ENCODE measurements around the gene LHFPL3. TPM values are rescaled to one million over a fixed set of nuclear protein-coding genes. Genes with fewer than 3 reads are reported as not detected.

Gene LHFPL3
- total and polyA plus RNA-seq, 2 donors (not counting 1 experiment from before 2014, with no cell fraction given), result not detected

GRCh38 chr7:104296900-104297299 lies 31.5 kb upstream of the LHFPL3 start:
- no peak overlapping the region for H3K4me2 ChIP-seq (ENCODE audit: extremely low read depth, insufficient read depth, low read length)
- TF ChIP-seq EZH2 (IDR thresholded peaks at IDR 0.05; ENCODE audit: low read length, missing control alignments) (no peak), CTCF (conservative IDR thresholded peaks at IDR 0.05 in 1 of 2, IDR thresholded peaks at IDR 0.05 in 1 of 2; ENCODE audit: low read depth in 1 of 2, low read length in 2 of 2) (no peak)
- no peak overlapping the region for H3K27ac ChIP-seq (ENCODE audit: insufficient read depth, low read length)
- H3K4me1 ChIP-seq (ENCODE audit: control insufficient read depth, extremely low read depth, insufficient read depth, low read length), result no peaks in the 10 kb centered on the region
- no peak overlapping the region for H3K4me3 ChIP-seq (replicated peaks in 1 of 4; ENCODE audit: control extremely low read depth in 1 of 4, insufficient read depth in 1 of 4, low read depth in 3 of 4, low read length in 4 of 4)
- H4K20me1 ChIP-seq (ENCODE audit: control insufficient read depth, extremely low read depth, insufficient read depth, low read length), result no peaks in the 10 kb centered on the region
- H3K36me3 ChIP-seq (ENCODE audit: control insufficient read depth, insufficient read depth, low read length), result no peaks in the 10 kb centered on the region
- H2AFZ ChIP-seq (ENCODE audit: low read length), result no peak overlapping the region
- no peaks in the 10 kb centered on the region for H3K79me2 ChIP-seq (ENCODE audit: control insufficient read depth, insufficient read depth, low read length)
- H3K9me3 ChIP-seq (ENCODE audit: control insufficient read depth, insufficient read depth, low read depth, low read length), result no peaks in the 10 kb centered on the region
- no peaks in the 10 kb centered on the region for H3K27me3 ChIP-seq (ENCODE audit: control insufficient read depth, insufficient read depth, low read length)
- no peak overlapping the region for H3K9ac ChIP-seq (ENCODE audit: insufficient read depth, low read length)
- DNase-seq (ENCODE audit: low read depth in 2 of 2), result no peak

DNA sequence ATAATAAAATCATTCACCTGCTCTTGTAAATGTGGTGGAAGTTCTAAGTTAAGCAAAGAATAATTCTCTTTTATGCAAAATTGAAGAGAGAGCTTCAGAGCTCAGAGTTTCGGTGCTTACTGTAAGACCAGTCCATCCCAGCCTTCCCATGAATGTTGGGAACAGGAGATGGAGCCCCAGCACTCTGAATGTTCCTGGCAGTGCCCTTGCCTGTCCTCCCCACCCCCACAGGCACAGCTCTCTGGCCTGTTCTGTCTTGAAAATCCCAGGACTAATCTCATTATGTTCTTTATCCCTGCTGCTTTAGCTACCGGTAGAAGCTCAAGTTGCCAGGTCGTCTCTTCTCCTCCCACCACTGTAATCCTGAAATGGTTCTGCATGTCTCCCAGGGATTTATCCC lies 29.1 kb upstream of the LHFPL3 start:
- DNase-seq (ENCODE audit: low read depth in 2 of 2), result no peak
- no peak overlapping the region for H3K4me3 ChIP-seq (replicated peaks in 1 of 4; ENCODE audit: control extremely low read depth in 1 of 4, insufficient read depth in 1 of 4, low read depth in 3 of 4, low read length in 4 of 4)
- H2AFZ ChIP-seq (ENCODE audit: low read length), result no peak overlapping the region
- no peaks in the 10 kb centered on the region for H4K20me1 ChIP-seq (ENCODE audit: control insufficient read depth, extremely low read depth, insufficient read depth, low read length)
- H3K9ac ChIP-seq (ENCODE audit: insufficient read depth, low read length), result no peak overlapping the region
- no peaks in the 10 kb centered on the region for H3K79me2 ChIP-seq (ENCODE audit: control insufficient read depth, insufficient read depth, low read length)
- no peaks in the 10 kb centered on the region for H3K4me1 ChIP-seq (ENCODE audit: control insufficient read depth, extremely low read depth, insufficient read depth, low read length)
- H3K4me2 ChIP-seq (ENCODE audit: extremely low read depth, insufficient read depth, low read length), result no peak overlapping the region
- TF ChIP-seq CTCF (conservative IDR thresholded peaks at IDR 0.05 in 1 of 2, IDR thresholded peaks at IDR 0.05 in 1 of 2; ENCODE audit: low read depth in 1 of 2, low read length in 2 of 2) (no peak), EZH2 (IDR thresholded peaks at IDR 0.05; ENCODE audit: low read length, missing control alignments) (no peak)
- no peak overlapping the region for H3K27ac ChIP-seq (ENCODE audit: insufficient read depth, low read length)
- H3K9me3 ChIP-seq (ENCODE audit: control insufficient read depth, insufficient read depth, low read depth, low read length), result no peaks in the 10 kb centered on the region
- H3K27me3 ChIP-seq (ENCODE audit: control insufficient read depth, insufficient read depth, low read length), result no peaks in the 10 kb centered on the region
- no peaks in the 10 kb centered on the region for H3K36me3 ChIP-seq (ENCODE audit: control insufficient read depth, insufficient read depth, low read length)

GRCh38 chr7:104299777-104300176 lies 28.6 kb upstream of the LHFPL3 start:
- Histone ChIP-seq H3K4me3 (replicated peaks in 1 of 4; ENCODE audit: control extremely low read depth in 1 of 4, insufficient read depth in 1 of 4, low read depth in 3 of 4, low read length in 4 of 4) (no peak overlapping the region), H3K9me3 (ENCODE audit: control insufficient read depth, insufficient read depth, low read depth, low read length) (no peaks in the 10 kb centered on the region), H4K20me1 (ENCODE audit: control insufficient read depth, extremely low read depth, insufficient read depth, low read length) (no peaks in the 10 kb centered on the region), H2AFZ (ENCODE audit: low read length) (no peak overlapping the region), H3K36me3 (ENCODE audit: control insufficient read depth, insufficient read depth, low read length) (no peaks in the 10 kb centered on the region), H3K4me2 (ENCODE audit: extremely low read depth, insufficient read depth, low read length) (no peak overlapping the region), H3K9ac (ENCODE audit: insufficient read depth, low read length) (no peak overlapping the region), H3K27ac (ENCODE audit: insufficient read depth, low read length) (no peak overlapping the region), H3K4me1 (ENCODE audit: control insufficient read depth, extremely low read depth, insufficient read depth, low read length) (no peaks in the 10 kb centered on the region), H3K79me2 (ENCODE audit: control insufficient read depth, insufficient read depth, low read length) (no peaks in the 10 kb centered on the region), H3K27me3 (ENCODE audit: control insufficient read depth, insufficient read depth, low read length) (no peaks in the 10 kb centered on the region)
- TF ChIP-seq CTCF (conservative IDR thresholded peaks at IDR 0.05 in 1 of 2, IDR thresholded peaks at IDR 0.05 in 1 of 2; ENCODE audit: low read depth in 1 of 2, low read length in 2 of 2), result no peak
- TF ChIP-seq EZH2 (IDR thresholded peaks at IDR 0.05; ENCODE audit: low read length, missing control alignments), result no peak
- DNase-seq (ENCODE audit: low read depth in 2 of 2), result no peak

Measured in fibroblast of lung (primary cell).